ENCODE data around the gene TGM6. TPM values are rescaled to one million over a fixed set of nuclear protein-coding genes. Genes with fewer than 3 reads are reported as not detected.

The TGM6 gene
- polyA plus RNA-seq, 1 donor (not counting 4 experiments of a cell fraction or from before 2014, with no cell fraction given) = not detected

DNA sequence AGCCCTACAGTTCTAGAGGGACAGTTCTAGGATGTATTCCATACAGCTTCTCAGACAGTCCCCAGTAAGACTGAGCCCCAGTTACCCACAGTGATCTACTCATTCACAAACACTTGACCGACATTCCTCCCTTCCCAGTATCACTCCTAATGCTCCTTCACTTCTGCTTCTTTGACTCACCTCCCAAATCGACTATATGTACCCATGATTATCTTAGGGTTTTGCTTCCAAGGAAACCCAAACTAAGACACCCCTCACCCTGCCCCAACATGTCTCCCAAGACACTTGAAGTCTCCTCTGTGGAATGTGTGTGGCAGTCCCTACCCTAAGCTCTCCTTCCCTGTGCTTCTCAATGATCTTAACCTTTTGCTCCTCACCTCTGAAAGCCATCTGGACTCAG lies 23.6 kb upstream of the TGM6 start:
- H3K27me3 ChIP-seq (ENCODE audit: control insufficient read depth, extremely low read depth, insufficient read depth, low read length) = no peaks in the 10 kb centered on the region
- FAIRE-seq (no peak), DNase-seq (ENCODE audit: low read depth, low spot score) (no peak)
- peak overlapping the region; percentile 16 for H3K4me2 ChIP-seq (ENCODE audit: control insufficient read depth, extremely low read depth, insufficient read depth, low read depth, low read length)
- H3K36me3 ChIP-seq (ENCODE audit: control insufficient read depth in 2 of 2, extremely low read depth in 1 of 2, insufficient read depth in 2 of 2, low read length in 2 of 2) = no peaks in the 10 kb centered on the region
- H3K4me3 ChIP-seq (ENCODE audit: control insufficient read depth in 2 of 3, extremely low read depth in 1 of 3, insufficient read depth in 2 of 3, low read depth in 1 of 3, low read length in 3 of 3) = no peak overlapping the region
- no peaks in the 10 kb centered on the region for H3K9me3 ChIP-seq (ENCODE audit: control insufficient read depth, low read depth, low read length)
- H3K9me1 ChIP-seq (ENCODE audit: control insufficient read depth, extremely low read depth, insufficient read depth, low read length) = no peaks in the 10 kb centered on the region
- no peak for TF ChIP-seq EZH2 (IDR thresholded peaks at IDR 0.05; ENCODE audit: low read length)
- TF ChIP-seq, protein P1, sequence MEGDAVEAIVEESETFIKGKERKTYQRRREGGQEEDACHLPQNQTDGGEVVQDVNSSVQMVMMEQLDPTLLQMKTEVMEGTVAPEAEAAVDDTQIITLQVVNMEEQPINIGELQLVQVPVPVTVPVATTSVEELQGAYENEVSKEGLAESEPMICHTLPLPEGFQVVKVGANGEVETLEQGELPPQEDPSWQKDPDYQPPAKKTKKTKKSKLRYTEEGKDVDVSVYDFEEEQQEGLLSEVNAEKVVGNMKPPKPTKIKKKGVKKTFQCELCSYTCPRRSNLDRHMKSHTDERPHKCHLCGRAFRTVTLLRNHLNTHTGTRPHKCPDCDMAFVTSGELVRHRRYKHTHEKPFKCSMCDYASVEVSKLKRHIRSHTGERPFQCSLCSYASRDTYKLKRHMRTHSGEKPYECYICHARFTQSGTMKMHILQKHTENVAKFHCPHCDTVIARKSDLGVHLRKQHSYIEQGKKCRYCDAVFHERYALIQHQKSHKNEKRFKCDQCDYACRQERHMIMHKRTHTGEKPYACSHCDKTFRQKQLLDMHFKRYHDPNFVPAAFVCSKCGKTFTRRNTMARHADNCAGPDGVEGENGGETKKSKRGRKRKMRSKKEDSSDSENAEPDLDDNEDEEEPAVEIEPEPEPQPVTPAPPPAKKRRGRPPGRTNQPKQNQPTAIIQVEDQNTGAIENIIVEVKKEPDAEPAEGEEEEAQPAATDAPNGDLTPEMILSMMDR (optimal IDR thresholded peaks at IDR 0.05 in 1 of 3, IDR thresholded peaks at IDR 0.05 in 1 of 3, conservative IDR thresholded peaks at IDR 0.05 in 1 of 3; ENCODE audit: extremely low read depth in 1 of 3, insufficient read depth in 2 of 3, low read length in 3 of 3) = no peak
- no peaks in the 10 kb centered on the region for H3K79me2 ChIP-seq (ENCODE audit: control insufficient read depth, insufficient read depth, low read length)
- H2AFZ ChIP-seq (ENCODE audit: control insufficient read depth, low read length) = no peak overlapping the region
- dilution Hi-C loops (cut with MboI; ENCODE audit: extremely low pct_ligation_motif_present, low sequenced_read_pairs) = no loop called here
- no peak overlapping the region for H3K9ac ChIP-seq (ENCODE audit: control insufficient read depth, extremely low read depth, insufficient read depth, low read length)
- H4K20me1 ChIP-seq (ENCODE audit: control insufficient read depth, extremely low read depth, insufficient read depth, low read length) = no peaks in the 10 kb centered on the region
- peaks cover 15% of the 10 kb centered on the region for H3K4me1 ChIP-seq (ENCODE audit: control insufficient read depth, extremely low read depth, insufficient read depth, low read length)
- H3K27ac ChIP-seq (ENCODE audit: control insufficient read depth, insufficient read depth, low read length) = peak overlapping the region; percentile 16

DNA sequence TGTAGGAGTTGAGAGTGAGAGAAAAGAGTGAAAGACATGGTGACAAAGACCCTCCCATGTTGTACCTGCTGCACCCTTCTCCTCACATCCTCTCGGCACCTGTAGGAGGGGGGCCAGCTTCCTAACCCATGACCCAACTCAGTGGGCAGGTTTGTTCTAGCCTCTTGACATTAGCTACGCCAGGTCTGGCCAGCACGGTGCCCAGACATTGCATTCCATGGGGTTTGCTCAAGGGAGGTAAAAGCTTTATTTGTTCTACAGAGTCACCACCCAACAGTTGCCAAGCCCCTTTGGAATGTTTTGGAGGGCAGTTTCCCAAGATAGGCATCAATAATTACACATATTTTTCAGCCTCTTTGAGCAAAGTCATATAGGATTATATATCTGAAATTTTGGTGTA lies 22.7 kb upstream of the TGM6 start:
- FAIRE-seq = no peak
- DNase-seq (ENCODE audit: low read depth, low spot score) = no peak
- Histone ChIP-seq H3K9ac (ENCODE audit: control insufficient read depth, extremely low read depth, insufficient read depth, low read length) (no peak overlapping the region), H3K27ac (ENCODE audit: control insufficient read depth, insufficient read depth, low read length) (no peak overlapping the region), H3K4me3 (ENCODE audit: control insufficient read depth in 2 of 3, extremely low read depth in 1 of 3, insufficient read depth in 2 of 3, low read depth in 1 of 3, low read length in 3 of 3) (no peak overlapping the region), H3K9me1 (ENCODE audit: control insufficient read depth, extremely low read depth, insufficient read depth, low read length) (no peaks in the 10 kb centered on the region), H3K79me2 (ENCODE audit: control insufficient read depth, insufficient read depth, low read length) (no peaks in the 10 kb centered on the region), H3K27me3 (ENCODE audit: control insufficient read depth, extremely low read depth, insufficient read depth, low read length) (no peaks in the 10 kb centered on the region), H3K9me3 (ENCODE audit: control insufficient read depth, low read depth, low read length) (no peaks in the 10 kb centered on the region), H2AFZ (ENCODE audit: control insufficient read depth, low read length) (no peak overlapping the region), H3K4me2 (ENCODE audit: control insufficient read depth, extremely low read depth, insufficient read depth, low read depth, low read length) (peak overlapping the region; percentile 16), H3K36me3 (ENCODE audit: control insufficient read depth in 2 of 2, extremely low read depth in 1 of 2, insufficient read depth in 2 of 2, low read length in 2 of 2) (no peaks in the 10 kb centered on the region), H4K20me1 (ENCODE audit: control insufficient read depth, extremely low read depth, insufficient read depth, low read length) (no peaks in the 10 kb centered on the region), H3K4me1 (ENCODE audit: control insufficient read depth, extremely low read depth, insufficient read depth, low read length) (peaks cover 14% of the 10 kb centered on the region)
- dilution Hi-C loops (cut with MboI; ENCODE audit: extremely low pct_ligation_motif_present, low sequenced_read_pairs) = no loop called here
- TF ChIP-seq EZH2 (IDR thresholded peaks at IDR 0.05; ENCODE audit: low read length) = no peak
- TF ChIP-seq, protein P1 (optimal IDR thresholded peaks at IDR 0.05 in 1 of 3, IDR thresholded peaks at IDR 0.05 in 1 of 3, conservative IDR thresholded peaks at IDR 0.05 in 1 of 3; ENCODE audit: extremely low read depth in 1 of 3, insufficient read depth in 2 of 3, low read length in 3 of 3) = no peak

All from keratinocyte (primary cell).